GM12865 (cell line): ENCODE data around the gene FAM107A.

ENCODE experiments used
- DNase-seq: peaks from one replicate; pipeline ENCODE4 v3.0.0; 2010; ENCODE audit warnings: low read depth
- H3K4me3 ChIP-seq: 2 replicates; pipeline ENCODE4 v1.5.1; 2011; ENCODE audit warnings: mild to moderate bottlenecking, low read depth, low read length, control low read depth
- TF ChIP-seq, protein P1 (sequence below): IDR thresholded peaks from 2 replicates; pipeline ENCODE4 v1.5.1; 2011; ENCODE audit warnings: low read length, control low read depth, low read depth, inconsistent platforms; ENCODE audit not compliant: insufficient read depth; ENCODE audit errors: missing control alignments

FAM107A gene

DNA sequence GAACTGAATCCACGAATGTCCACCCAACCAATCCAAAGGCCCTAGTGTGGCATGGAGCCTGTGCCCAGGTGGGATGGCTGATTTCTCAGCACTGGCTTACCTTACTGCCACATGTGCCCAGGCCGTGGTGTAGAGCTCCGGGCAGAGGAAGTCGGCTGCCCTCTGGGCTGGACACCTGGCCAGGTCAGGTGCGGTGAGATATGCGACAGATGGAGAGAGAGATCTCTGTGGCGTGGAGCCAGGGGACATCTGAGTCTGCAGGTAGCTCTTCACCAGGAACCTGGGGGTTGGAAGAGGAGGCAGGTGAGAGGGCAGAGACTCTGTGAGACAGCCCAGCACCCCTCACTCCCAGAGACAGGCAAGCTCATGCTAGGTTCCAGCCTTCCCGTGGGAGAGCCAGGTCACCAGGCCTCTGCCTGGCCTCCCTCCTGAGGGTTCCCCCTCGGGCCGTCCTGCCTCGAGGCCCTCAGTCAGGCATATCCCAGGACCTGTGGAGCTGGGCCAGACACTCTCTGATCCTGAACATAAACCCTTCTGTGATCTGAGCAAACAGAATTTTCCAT, 52.8 kb downstream of the FAM107A start:
- no peak overlapping the region for H3K4me3 ChIP-seq
- no peak for DNase-seq
- TF ChIP-seq, protein P1, sequence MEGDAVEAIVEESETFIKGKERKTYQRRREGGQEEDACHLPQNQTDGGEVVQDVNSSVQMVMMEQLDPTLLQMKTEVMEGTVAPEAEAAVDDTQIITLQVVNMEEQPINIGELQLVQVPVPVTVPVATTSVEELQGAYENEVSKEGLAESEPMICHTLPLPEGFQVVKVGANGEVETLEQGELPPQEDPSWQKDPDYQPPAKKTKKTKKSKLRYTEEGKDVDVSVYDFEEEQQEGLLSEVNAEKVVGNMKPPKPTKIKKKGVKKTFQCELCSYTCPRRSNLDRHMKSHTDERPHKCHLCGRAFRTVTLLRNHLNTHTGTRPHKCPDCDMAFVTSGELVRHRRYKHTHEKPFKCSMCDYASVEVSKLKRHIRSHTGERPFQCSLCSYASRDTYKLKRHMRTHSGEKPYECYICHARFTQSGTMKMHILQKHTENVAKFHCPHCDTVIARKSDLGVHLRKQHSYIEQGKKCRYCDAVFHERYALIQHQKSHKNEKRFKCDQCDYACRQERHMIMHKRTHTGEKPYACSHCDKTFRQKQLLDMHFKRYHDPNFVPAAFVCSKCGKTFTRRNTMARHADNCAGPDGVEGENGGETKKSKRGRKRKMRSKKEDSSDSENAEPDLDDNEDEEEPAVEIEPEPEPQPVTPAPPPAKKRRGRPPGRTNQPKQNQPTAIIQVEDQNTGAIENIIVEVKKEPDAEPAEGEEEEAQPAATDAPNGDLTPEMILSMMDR = no peak

DNA sequence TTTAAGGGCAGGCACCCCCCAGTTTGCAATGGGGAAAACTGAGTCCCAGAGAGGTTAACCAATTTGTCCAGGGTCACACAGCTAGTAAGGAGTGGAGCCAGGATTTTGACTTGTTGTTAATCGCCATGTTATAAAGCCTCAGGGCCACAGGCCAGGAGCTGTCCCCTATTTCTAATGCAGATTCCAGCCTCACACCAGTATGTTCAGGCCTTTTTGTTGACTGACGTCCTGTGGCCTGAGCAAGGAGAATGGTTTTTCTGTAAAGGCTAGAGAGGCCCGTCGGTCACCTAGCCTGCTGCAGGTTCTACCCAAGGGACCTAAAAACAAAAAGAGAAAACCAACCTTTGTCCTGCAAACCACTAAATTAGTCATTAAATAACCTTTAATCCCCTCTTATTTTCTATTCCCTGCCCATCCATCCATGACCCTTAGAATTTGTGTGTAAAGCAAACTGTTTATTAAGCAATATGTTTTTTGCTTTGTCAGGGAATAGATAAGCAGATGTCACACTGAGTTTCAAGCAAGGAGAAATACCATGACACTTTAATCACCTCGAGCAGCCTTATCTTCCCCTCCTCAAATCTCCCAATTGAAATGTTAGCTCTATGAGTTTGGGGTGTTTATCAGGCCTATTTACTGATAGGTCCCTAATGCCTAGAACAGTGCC, 54.3 kb downstream of the FAM107A start:
- no peak overlapping the region for H3K4me3 ChIP-seq
- TF ChIP-seq, protein P1 = no peak
- DNase-seq = no peak

DNA sequence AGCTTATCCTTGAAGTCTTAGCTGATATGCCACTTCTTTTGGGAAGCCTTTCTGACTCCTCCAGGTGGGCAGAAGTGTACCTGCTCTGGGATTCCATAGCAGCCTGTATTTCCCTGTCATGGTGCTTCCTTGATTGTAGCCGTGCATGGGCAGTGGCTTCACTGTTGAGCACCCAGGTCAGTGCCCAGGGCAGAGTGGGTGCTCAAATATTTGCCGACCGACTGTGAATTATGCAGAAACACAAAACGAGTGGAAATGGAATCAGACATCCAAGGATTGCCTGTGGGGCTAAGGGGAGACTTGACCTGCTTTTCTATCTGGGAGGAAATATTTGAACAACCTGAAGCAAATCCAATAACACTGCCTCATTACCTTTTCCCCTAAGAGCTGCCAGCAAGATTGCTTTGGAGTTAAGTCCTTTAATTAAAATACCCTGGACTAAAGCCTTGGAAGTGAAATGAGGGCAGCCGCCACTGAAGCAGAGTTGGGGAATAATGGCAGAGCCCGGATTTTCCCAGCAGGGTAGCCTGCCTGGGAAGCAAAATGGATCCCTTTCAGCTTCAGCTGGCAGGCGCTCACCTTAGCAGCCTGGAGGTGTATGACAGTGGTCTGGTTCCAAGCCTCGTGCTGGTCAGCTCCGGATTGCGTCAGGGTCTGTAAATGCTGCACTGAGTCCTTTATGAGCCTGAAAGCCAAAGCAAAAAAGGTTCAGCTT, 55.1 kb downstream of the FAM107A start:
- no peak for DNase-seq
- H3K4me3 ChIP-seq = no peak overlapping the region
- TF ChIP-seq, protein P1 = no peak

DNA sequence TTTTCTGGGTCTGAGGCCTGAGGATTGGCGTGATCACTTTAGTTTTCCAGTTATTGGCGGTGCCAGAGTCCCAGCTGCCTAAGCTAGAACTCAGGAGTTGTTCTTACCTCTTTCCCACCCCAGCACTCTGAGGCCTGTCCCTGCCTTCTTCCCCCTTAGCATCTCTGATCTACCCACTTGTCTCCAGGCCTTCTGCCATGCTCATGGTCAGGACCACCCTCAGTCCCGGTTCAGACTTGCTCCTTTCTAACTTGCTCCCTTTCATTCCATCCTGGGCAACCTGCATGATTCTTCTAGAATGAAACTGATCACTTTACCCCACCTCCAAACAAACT, 55.9 kb downstream of the FAM107A start:
- no peak overlapping the region for H3K4me3 ChIP-seq
- no peak for DNase-seq
- TF ChIP-seq, protein P1 = no peak

DNA sequence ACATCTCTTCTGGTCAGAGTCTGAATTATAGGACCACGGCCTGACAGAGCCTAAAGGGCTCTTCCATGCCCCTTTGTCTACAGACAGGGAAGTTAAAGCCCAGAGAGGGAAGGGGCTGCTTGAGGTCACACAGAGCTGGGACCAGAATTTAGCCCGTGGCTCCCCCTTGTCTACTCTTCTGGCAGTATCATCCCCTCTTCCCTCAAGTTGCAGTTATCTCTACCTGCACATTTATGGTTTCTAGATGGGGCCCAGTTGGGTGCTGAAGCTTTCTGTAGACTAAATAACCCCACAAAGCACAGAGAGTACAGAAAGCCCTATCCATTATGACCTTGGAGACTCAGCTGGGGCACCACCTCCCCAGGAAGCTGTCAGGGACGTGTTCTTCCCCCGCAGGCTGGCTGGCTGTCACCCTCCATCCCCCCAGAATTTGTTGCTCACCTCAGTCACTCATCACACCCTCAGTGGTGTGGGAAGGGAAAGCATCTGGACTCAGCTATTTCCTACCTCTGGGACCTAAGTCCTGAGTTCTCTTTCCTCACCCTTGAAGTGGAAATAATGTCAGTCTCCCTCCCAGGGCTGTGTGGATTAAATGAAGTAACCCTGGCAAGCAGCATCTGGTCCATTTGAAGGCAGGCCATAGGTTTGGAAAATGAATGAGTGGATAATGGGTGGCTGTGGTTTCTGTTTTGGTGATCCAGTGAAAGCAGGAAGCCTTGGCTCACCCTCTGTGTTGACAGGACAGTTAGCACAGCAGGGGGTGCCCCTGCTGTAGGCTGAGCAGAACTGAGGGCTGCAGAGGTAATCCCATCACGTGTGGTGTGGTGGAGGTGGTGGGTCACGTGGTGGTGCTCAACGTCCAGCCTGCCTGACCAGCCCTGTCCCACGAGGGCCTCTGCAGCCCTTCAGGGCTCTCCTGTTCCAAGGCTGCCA, 56.5 kb downstream of the FAM107A start:
- TF ChIP-seq, protein P1 = no peak
- no peak overlapping the region for H3K4me3 ChIP-seq
- DNase-seq = no peak

DNA sequence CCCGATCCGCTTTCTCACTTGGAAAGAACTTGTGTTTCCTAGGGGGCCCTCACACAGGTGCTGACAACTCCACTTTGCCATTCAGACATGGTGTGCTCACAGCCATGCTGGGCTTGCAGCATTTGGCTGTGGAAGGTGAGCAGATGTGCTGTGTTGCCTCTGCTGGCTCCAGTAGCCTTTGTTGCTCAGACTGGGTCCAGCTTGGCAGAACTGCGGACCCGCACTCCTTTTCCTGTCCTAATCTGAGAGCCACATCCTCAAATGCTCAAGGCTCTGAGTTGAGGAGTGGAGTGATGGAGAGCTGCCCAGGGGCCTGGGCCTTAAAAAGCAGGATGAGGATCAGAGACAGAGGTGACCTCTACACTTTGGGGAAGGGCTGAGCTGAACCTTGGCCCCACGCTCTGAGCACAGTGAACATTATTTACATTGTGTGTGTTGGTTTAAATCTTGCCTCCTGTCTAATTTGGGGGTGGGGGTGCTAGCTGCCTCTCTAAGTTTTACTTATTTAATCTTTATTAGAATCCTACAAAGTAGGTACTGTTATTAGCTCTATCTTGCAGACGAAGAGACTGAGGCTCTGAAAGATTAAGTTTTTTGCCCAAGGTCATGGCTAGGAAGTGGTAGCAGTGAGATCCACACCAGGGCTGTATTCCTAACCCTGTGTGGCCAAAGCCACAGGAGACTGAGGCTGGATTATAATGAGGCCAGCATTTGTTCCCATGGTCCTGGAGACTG, 57.4 kb downstream of the FAM107A start:
- DNase-seq = no peak
- no peak overlapping the region for H3K4me3 ChIP-seq
- TF ChIP-seq, protein P1 = no peak
